HG02610 (cell line): ENCODE results near the gene TP73.

Experiments used
- ATAC-seq: cut with Tn5 transposase; IDR thresholded peaks from one replicate; pipeline ENCODE4 v1.9.1; 2021; ENCODE audit warnings: mild to moderate bottlenecking, moderate library complexity; ENCODE audit not compliant: unreplicated experiment

The TP73 gene

GRCh38 chr1:3651930-3652547 is at the start of gene TP73:
Gene TP73, plus strand, starts transcription at chr1:3652516. Its CDS starts 29,850 bp downstream, at chr1:3682366.
- ATAC-seq: no peak

- ATAC-seq: no peak
These were observed 49.2 kb upstream of the TP73 start for GRCh38 chr1:3603156-3603555.

- no peak for ATAC-seq
These were observed 48.5 kb upstream of the TP73 start for GRCh38 chr1:3603571-3604467.

GRCh38 chr1:3604468-3604974 is 47.8 kb upstream of the TP73 start:
- no peak for ATAC-seq

GRCh38 chr1:3604997-3605823 is 47.1 kb upstream of the TP73 start:
- ATAC-seq: no peak

- no peak for ATAC-seq
These were observed 45.3 kb upstream of the TP73 start for GRCh38 chr1:3606779-3607702.

GRCh38 chr1:3607703-3608065 is 44.6 kb upstream of the TP73 start:
- no peak for ATAC-seq

GRCh38 chr1:3608154-3608553 is 44.2 kb upstream of the TP73 start:
- no peak for ATAC-seq

- no peak for ATAC-seq
These were observed 43.1 kb upstream of the TP73 start for GRCh38 chr1:3609016-3609768.

- ATAC-seq: no peak
These were observed 42.4 kb upstream of the TP73 start for GRCh38 chr1:3609769-3610526.

GRCh38 chr1:3610527-3611169 is 41.7 kb upstream of the TP73 start:
- ATAC-seq: no peak

GRCh38 chr1:3611170-3612019 is 40.9 kb upstream of the TP73 start, which contains the start of gene MEGF6:
Gene MEGF6, minus strand, starts transcription at chr1:3611508. Its CDS starts 240 bp downstream, at chr1:3611268.
- ATAC-seq: no peak

- no peak for ATAC-seq
These were observed 40.2 kb upstream of the TP73 start for GRCh38 chr1:3612123-3612522.

- no peak for ATAC-seq
These were observed 37.3 kb upstream of the TP73 start for GRCh38 chr1:3614755-3615742.

GRCh38 chr1:3616861-3617260 is 35.5 kb upstream of the TP73 start:
- no peak for ATAC-seq

GRCh38 chr1:3617806-3618345 is 34.4 kb upstream of the TP73 start:
- no peak for ATAC-seq
